Measurements from ENCODE around the gene DISC1.

- no peak for TF ChIP-seq POLR2A (IDR thresholded peaks at IDR 0.05; ENCODE audit: low read depth, low read length)
- no peak for TF ChIP-seq TAF1 (IDR thresholded peaks at IDR 0.05; ENCODE audit: borderline replicate concordance, low read depth, low read length)
Observed at GRCh38 chr1:231634323-231635013, 7.9 kb downstream of the DISC1 start.

Measured in GM12892 (cell line).